ENCODE measurements around the gene MOB2. TPM values are rescaled to one million over a fixed set of nuclear protein-coding genes. Genes with fewer than 3 reads are reported as not detected.

MOB2 gene
- total and polyA plus RNA-seq, 9 of the 15 experiments (the other 6 are each of a cell fraction or from before 2014, with no cell fraction given): 0.17 to 36.8 (median 19.2) TPM

GRCh38 chr11:1456596-1457325 lies 29.8 kb downstream of the MOB2 start:
- Histone ChIP-seq H3K27ac (ENCODE audit: extremely low read depth, low read depth, low read length) (no peak overlapping the region), H3K79me2 (ENCODE audit: control insufficient read depth, insufficient read depth, low read length) (no peaks in the 10 kb centered on the region), H3K9ac (ENCODE audit: insufficient read depth in 1 of 2, low read depth in 2 of 2, low read length in 2 of 2) (no peak overlapping the region; a peak in 1 of 4 replicates), H3K4me1 (replicated peaks in 1 of 2; ENCODE audit: control insufficient read depth in 2 of 2, insufficient read depth in 2 of 2, low read length in 2 of 2) (peaks cover 0 to 78% of the 10 kb centered on the region in 2 experiments; a peak in 2 of 5 replicates), H3K36me3 (ENCODE audit: control insufficient read depth, insufficient read depth, low read length) (no peaks in the 10 kb centered on the region), H2AFZ (ENCODE audit: low read depth, low read length) (no peak overlapping the region), H3K9me1 (ENCODE audit: control insufficient read depth, insufficient read depth, low read length) (no peaks in the 10 kb centered on the region), H3K4me2 (ENCODE audit: insufficient read depth, low read length) (no peak overlapping the region), H3K4me3 (no peak overlapping the region), H3K27me3 (ENCODE audit: control insufficient read depth in 2 of 2, insufficient read depth in 2 of 2, low read length in 2 of 2) (peaks cover 6 to 35% of the 10 kb centered on the region in 2 experiments; a peak in 3 of 5 replicates), H4K20me1 (replicated peaks; ENCODE audit: control insufficient read depth, insufficient read depth, low read length) (peaks cover 25% of the 10 kb centered on the region), H3K9me3 (replicated peaks; ENCODE audit: control insufficient read depth, insufficient read depth, low read depth, low read length) (no peaks in the 10 kb centered on the region)
- 22% methylated on average over 24 of the region's 44 CpGs for WGBS (ENCODE audit: insufficient coverage, low coverage, missing lambda C conversion rate)
- TF ChIP-seq GTF2F1 (IDR thresholded peaks at IDR 0.05; ENCODE audit: low read depth, low read length) (no peak), HDAC8 (tag; IDR thresholded peaks at IDR 0.05) (no peak), TFAP4 (CRISPR knock-in tag; IDR thresholded peaks at IDR 0.05; ENCODE audit: borderline replicate concordance) (0 out of 2 replicates have a peak, but pooled peaks have one; percentile 14), MLLT1 (IDR thresholded peaks at IDR 0.05) (no peak), ZNF347 (CRISPR knock-in tag; IDR thresholded peaks at IDR 0.05; ENCODE audit: low read depth) (no peak)
- TF ChIP-seq, protein P1, sequence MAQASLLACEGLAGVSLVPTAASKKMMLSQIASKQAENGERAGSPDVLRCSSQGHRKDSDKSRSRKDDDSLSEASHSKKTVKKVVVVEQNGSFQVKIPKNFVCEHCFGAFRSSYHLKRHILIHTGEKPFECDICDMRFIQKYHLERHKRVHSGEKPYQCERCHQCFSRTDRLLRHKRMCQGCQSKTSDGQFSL (CRISPR knock-in tag; IDR thresholded peaks at IDR 0.05): peak; percentile 57; the same call in 1 of the 2 replicates
- TF ChIP-seq, protein P1 (tag; IDR thresholded peaks at IDR 0.05): no peak
- FAIRE-seq (no peak), ATAC-seq (no peak), DNase-seq (ENCODE audit: extremely low read depth in 1 of 4, low spot score in 3 of 4) (peak in 1 of 4 experiments; percentile 29)
- intact Hi-C loops (cut with micrococcal nuclease): loop anchor here (10.0 kb wide), 1 partner anchor 118 kb away; the partner anchor contains the start of gene DUSP8
- POLR2A ChIA-PET: no interaction called here
- BruUV-seq (replicated peaks): no TSS peak
- in situ Hi-C loops (cut with MboI): no loop called here
- CTCF ChIA-PET (ENCODE audit: low intra/inter-chr PET ratio): no interaction called here
